Motor neuron (in vitro differentiated cells): ENCODE results near the gene OCA2. TPM values are rescaled to one million over a fixed set of nuclear protein-coding genes. Genes with fewer than 3 reads are reported as not detected.
A peak's percentile ranks its signal among the peaks of the same experiment; 100 is the strongest.

Experiments used
- ATAC-seq, 8 experiments: fragments of 200-7000 bp; cut with Tn5 transposase; replicated peaks in 6 of 8; 2 replicates each; pipeline ENCODE4 v1.8.0; 2021; ENCODE audit warnings: mild to moderate bottlenecking in 8 of 8, moderate library complexity in 8 of 8
- H3K27ac ChIP-seq, 2 donors: fragments of 250-450 bp; sonication (Bioruptor Pico); 2 replicates each; pipeline ENCODE4 v1.9.0; 2021; ENCODE audit warnings: antibody characterized with exemption in 2 of 2, mild to moderate bottlenecking in 2 of 2, moderate library complexity in 1 of 2
- H3K4me1 ChIP-seq, 2 donors: fragments of 250-450 bp; sonication (Bioruptor Pico); replicated peaks in 1 of 2; 2 replicates each; pipeline ENCODE4 v1.6.1; 2021; ENCODE audit warnings: antibody characterized with exemption in 2 of 2, mild to moderate bottlenecking in 2 of 2, moderate library complexity in 1 of 2
- H3K4me3 ChIP-seq, 5 donors: fragments of 250-450 bp; sonication (Bioruptor Pico); 2 replicates each; pipeline ENCODE4 v1.9.0; 2021; ENCODE audit warnings: antibody characterized with exemption in 5 of 5, mild to moderate bottlenecking in 5 of 5, moderate library complexity in 4 of 5
- WGBS, 10 experiments: fragments of 450-650 bp; shearing (Covaris generic); methylation state at CpG; one replicate each; pipeline ENCODE4 v1.0.0; 2022; 5-methylcytosine and 5-hydroxymethylcytosine counted together
- in situ Hi-C, 9 experiments: fragments of 400-800 bp; cut with MboI; loops; one replicate each; pipeline ENCODE4 v1.15.0; 2021; ENCODE audit warnings: low sequenced_read_pairs in 9 of 9, low pct_unique_long_range_greater_than_20kb in 2 of 9; ENCODE audit not compliant: unreplicated experiment in 9 of 9
- total RNA-seq, 8 experiments: library from RNA; unstranded; fragments of 300-600 nt; gene quantifications; 2 replicates each; pipeline versions ENCODE4 v1.2.3 to v1.2.4, GENCODE V29; 2022

OCA2 gene
- total RNA-seq, 8 experiments from 2014 or later = 0.16 to 1.9 (median 0.29) TPM; not detected in 2

DNA sequence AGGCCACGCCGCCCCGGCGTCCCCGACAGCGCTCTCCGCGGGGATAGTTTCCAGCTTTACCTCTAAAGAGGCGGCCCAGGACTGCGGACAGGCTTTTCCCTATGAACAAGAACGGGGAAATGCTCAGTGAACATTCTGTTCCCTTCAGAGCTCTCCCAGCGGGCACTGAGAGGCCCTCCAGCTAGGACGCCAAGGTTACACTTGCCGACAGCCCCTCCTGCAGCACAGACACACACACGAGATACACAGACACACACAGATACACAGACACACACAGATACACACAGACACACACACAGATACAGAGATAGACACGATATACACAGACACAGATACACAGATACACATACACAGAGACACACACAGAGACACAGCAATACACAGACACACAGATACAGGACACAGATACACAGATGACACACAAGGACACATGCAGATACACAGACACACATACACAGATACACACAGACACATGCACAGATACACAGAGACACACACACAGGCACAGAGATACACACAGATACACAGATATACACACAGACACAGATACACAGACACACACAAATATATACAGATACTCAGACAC, 533 bp upstream of the OCA2 start:
- in situ Hi-C loops = loop anchor here in 1 of 9 experiments (25.0 kb wide), 1 partner anchor 1212 kb away; no protein-coding TSS in a partner anchor
- 8 to 40% (median 17%) methylated on average over 1 to 7 of the region's 16 CpGs; no CpG with 5 or more reads in 6 of the 10 experiments for WGBS, 10 experiments
- Histone ChIP-seq H3K27ac (no peak overlapping the region), H3K4me3 (peak overlapping the region in 3 of 5 donors; percentile 6 to 21 (median 17)), H3K4me1 (peaks cover 4 to 8% of the 10 kb centered on the region in 2 donors)
- no peak for ATAC-seq

DNA sequence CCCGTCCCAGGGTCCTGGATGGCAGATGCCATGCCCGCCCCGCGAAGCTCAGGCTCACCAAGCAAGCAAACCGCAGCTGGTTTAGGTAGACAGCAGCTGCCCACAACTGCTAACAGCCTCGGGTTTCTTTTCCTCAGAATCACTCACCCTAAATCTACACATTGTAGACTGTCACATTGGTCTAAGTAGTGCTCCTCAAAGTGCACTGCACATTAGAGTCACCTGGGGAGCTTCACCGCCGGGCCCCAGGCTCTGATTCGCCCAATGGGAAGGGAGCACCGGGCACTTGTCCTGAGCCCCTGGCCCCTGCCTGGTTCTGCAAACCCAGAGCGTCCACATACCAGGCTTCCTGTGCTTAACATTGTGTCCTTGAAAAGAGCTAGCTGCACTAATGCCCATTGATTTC, 752 bp downstream of the OCA2 start:
- H3K4me3 ChIP-seq = no peak overlapping the region
- in situ Hi-C loops = no loop called here
- H3K27ac ChIP-seq = no peak overlapping the region
- ATAC-seq = no peak
- H3K4me1 ChIP-seq = peaks cover 4 to 8% of the 10 kb centered on the region in 2 donors
- 12 to 72% (median 58%) methylated on average over 2 to 8 of the region's 11 CpGs; no CpG with 5 or more reads in 5 of the 10 experiments for WGBS, 10 experiments

DNA sequence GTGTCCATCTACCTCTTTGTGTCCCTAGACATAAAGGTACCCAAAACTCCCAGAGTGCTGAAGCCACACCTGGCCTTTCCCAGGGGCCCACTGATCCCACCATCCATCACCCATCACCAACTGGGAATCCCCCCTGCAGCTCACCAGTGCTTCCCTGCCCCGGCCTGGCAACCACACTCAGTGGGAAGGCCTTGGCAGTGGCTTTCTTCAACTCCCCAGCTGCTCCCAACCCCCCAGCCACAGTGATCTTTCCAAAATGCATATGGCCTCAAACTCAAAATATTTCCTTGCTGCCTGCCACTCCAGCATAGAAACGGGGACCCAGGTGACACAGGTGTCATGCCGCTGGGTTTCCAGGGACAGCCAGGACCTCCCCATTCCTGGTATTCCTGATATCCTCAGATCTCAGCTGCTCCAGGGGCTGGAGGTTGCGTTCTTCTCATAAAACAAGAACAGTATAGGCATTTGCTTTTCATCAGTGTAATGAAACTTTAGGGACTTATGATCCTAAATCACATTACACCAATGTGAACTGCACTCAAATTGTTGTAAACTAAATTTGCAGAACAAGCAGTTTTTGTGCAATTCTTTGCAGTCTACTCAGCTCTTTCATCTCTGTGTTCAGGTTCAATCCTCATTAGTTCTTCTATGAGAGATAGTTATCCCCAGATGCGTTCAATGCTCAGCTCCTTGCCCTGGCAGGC, 1.3 kb downstream of the OCA2 start:
- Histone ChIP-seq H3K4me3 (no peak overlapping the region), H3K4me1 (peaks cover 4 to 8% of the 10 kb centered on the region in 2 donors), H3K27ac (no peak overlapping the region)
- in situ Hi-C loops = no loop called here
- no peak for ATAC-seq
- WGBS, 10 experiments = 71 to 90% (median 81%) methylated on average over 1 to 4 of the region's 5 CpGs; no CpG with 5 or more reads in 3 of the 10 experiments

DNA sequence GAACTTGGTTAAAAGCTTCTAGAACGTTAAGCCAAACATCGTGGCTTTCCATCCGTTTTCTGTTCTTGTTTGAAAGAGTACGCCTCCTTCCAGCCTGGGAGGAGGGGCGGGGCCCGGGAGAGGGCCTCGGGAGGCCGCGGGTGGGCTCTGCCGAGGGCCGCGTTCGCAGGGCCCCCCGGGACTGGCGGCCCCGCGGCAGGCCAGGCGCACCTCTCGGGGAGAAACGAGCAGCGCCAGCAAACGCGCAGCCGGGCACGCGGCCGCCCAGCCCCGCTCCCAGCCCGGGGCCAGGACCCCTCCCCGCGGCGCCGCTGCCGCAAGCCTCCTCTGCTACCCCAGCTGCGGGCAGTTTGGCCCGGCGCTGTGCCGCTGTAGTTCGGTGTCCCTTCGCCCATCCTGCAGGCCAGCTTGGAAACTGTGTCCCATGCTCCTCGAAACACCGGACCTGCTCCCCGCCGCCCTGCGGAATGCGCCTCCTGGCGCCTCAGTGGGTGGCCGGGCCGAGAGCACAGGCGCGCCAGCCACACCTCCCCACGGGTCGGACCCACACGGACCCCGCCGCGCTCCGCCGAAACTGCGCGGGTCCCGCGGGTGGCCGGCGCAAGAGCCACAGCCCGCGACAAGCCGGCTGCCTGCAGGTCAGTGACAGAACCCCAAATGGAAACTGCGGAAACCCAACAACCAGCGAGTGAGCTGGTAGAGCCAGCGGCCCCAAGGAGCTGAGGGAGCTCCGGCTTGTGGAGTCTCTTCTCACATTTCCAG, 2.3 kb downstream of the OCA2 start:
- H3K27ac ChIP-seq = no peak overlapping the region
- H3K4me3 ChIP-seq = peak overlapping the region; percentile 22 to 40 (median 31)
- peak in 5 of 8 experiments; percentile 1 to 19 (median 3) for ATAC-seq
- peaks cover 4 to 8% of the 10 kb centered on the region in 2 donors for H3K4me1 ChIP-seq
- 0 to 27% methylated on average over 1 to 6 of the region's 72 CpGs; no CpG with 5 or more reads in 8 of the 10 experiments for WGBS, 10 experiments
- in situ Hi-C loops = no loop called here

DNA sequence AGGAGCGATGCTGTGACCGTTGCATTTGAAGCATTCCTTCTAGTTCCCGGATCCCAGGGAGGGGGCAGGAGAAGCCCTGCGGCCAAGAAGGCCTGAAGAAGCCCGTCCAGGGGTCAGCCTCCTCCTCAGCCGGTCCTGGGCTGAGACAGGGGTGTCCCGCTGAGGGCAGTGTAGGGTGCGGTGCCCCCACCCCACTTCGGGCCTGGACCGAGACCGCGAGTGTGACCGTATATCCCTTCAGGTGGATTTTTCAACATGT, 2.8 kb downstream of the OCA2 start:
- Histone ChIP-seq H3K4me1 (peaks cover 4 to 8% of the 10 kb centered on the region in 2 donors), H3K4me3 (peak overlapping the region; percentile 22 to 40 (median 31)), H3K27ac (no peak overlapping the region)
- 0 to 9% (median 0%) methylated on average over 1 to 7 of the region's 13 CpGs; no CpG with 5 or more reads in 7 of the 10 experiments for WGBS, 10 experiments
- ATAC-seq = no peak
- in situ Hi-C loops = no loop called here

DNA sequence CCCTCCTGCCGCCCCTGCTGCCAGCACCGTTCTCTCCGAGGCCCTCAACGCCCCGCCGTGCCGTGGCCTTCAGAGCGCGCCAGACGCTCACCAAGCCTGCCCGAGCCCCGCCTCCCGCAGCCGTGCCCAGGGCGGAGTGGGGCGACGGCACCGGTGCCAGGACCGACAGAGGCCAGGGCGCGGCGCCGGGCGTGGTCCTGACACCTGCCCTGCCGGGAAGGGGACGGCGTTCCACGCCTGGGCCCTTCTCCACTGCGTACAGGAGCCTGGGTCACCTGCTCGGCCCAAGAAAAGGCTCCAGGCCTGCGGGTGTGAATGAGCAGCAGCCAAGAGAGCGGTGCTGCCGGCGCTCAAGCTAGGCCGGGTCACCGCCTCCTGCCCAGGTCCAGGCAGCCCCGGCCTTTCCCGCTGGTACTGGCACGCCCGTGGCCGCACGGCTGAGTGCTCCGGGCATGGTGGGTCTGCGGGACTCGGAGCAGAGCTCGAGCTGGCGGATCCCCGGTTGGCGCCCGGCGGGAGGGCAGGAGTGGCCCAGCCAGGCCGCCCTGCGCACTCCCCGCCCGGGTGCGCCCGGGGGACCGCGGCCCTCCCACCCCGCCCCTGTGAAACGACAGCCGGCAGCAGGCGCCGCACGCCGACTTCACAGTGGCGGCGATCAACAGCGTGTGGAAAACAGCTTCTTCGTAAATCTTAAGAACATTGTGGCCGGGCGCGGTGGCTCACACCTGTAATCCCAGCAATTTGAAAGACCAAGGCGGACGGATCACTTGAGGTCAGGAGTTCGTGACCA, 4.2 kb downstream of the OCA2 start:
- H3K4me3 ChIP-seq = peak overlapping the region in 3 of 5 donors; percentile 4 to 40 (median 32)
- in situ Hi-C loops = no loop called here
- H3K27ac ChIP-seq = no peak overlapping the region
- ATAC-seq = peak in 2 of 8 experiments; percentile 2 to 5
- peaks cover 4 to 8% of the 10 kb centered on the region in 2 donors for H3K4me1 ChIP-seq
- 0 to 28% (median 11%) methylated on average over 1 to 25 of the region's 76 CpGs; no CpG with 5 or more reads in 5 of the 10 experiments for WGBS, 10 experiments

DNA sequence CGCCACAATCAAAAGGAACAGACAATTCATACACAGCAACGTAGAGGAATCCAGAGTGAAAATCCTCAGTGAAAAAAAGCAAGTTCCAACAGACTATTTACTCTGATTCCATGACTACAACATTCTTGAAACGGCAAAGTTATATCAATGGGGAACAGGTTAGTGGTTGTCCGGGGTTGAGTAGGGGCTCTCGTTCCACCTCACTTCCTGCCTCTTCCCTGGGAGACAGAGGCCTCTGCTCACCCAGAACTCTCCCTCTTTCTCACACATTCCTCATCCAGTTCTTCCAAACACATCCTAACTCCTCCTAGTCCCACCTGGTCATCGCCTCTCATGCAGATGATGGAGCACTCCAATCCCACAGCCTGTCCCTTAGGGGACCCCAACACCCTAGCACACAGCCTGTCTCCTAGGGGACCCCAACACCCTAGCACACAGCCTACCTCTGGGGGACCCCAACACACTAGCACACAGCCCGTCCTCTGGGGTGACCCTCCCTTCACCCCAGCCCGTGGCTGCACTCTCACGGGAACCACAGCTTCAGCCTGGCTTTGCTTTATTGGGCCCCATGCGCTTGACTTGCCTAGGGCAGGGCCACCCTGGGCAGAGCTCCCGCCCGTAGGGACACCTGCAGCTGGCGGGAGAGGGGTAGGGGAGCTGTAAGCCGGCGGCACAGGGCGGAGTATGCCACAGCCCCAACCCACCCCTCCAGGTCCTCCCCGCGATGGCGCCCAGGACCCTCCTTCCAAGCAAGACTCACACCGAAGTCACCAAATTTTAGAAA, 5.2 kb downstream of the OCA2 start:
- 0 to 100% (median 74%) methylated on average over 1 to 6 of the region's 20 CpGs; no CpG with 5 or more reads in 2 of the 10 experiments for WGBS, 10 experiments
- Histone ChIP-seq H3K4me1 (peaks cover 4 to 8% of the 10 kb centered on the region in 2 donors), H3K4me3 (no peak overlapping the region), H3K27ac (no peak overlapping the region)
- in situ Hi-C loops = no loop called here
- peak in 1 of 8 experiments; percentile 51 for ATAC-seq

GRCh38 chr15:28091313-28091712, 7.8 kb downstream of the OCA2 start:
- peaks cover 0 to 4% of the 10 kb centered on the region in 2 donors for H3K4me1 ChIP-seq
- no peak overlapping the region for H3K4me3 ChIP-seq
- in situ Hi-C loops = no loop called here
- H3K27ac ChIP-seq = no peak overlapping the region
- WGBS, 10 experiments = 74 to 100% (median 90%) methylated on average over 1 to 2 of the region's 2 CpGs; no CpG with 5 or more reads in 5 of the 10 experiments
- no peak for ATAC-seq

DNA sequence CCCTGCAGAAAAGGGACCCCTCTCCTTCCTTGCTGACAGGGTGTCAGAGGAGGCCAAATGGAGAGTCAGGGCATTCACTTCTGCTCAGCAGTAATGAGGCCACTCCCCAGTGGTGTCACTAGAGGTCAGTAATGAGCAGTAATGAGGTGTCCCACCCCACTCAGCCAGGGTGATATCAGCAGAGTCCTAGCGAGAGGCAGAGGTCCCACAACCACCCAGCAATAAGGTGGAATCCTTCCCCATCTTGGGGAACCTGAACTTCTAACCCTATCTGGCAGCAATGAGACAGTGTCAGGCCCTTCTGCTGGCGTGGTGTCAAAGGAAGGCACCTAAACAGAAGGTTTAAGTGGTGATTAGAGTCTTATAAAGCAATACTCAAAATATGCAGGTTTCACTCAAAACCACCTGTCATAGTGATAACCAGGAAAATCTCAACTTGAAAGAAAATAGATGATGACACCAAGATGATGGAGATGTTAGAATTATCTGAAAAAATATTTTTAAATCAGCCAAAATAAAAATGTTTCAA, 12.9 kb downstream of the OCA2 start:
- Histone ChIP-seq H3K27ac (no peak overlapping the region), H3K4me3 (no peak overlapping the region), H3K4me1 (no peaks in the 10 kb centered on the region)
- in situ Hi-C loops = no loop called here
- 0 to 60% (median 13%) methylated on average over 1 to 2 of the region's 2 CpGs; no CpG with 5 or more reads in 3 of the 10 experiments for WGBS, 10 experiments
- ATAC-seq = peak; percentile 53 to 99 (median 83)

DNA sequence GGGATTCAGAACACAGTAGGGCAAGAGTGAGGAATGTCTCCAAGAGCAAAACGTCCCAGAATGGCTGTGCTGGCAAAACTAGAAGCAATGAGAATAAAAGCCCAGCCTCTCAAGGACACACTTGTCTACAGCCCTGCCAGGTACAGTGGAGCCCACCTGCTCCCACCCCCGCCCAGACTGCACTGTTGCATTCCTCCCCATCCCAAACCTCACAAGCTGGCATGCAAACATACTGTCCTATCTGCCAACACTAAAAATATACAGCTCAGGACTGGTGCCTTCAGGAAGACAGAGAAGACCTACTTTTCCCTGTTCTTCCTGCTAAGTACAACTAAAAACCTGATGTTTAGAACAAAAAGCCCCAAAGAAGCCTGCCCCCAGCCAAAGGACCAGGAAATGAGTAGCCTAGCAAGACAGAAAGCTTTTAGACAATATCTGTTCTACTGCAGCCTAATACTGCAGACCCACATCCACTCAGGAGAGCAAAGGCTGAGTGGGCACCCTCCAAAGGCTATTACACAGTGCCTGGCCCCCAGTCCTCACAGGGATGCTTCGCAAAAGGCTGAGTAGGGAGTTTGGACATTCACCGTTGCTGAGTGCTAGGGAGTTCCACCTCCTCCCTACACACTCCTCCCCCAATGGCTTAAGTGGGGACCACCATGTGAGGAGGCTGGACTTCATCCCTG, 13.5 kb downstream of the OCA2 start:
- Histone ChIP-seq H3K4me1 (peaks cover 0 to under 1% of the 10 kb centered on the region in 2 donors), H3K27ac (no peak overlapping the region), H3K4me3 (no peak overlapping the region)
- in situ Hi-C loops = no loop called here
- peak in 3 of 8 experiments; percentile 12 to 45 (median 29) for ATAC-seq
- 0 to 100% (median 60%) methylated on average over 1 to 3 of the region's 4 CpGs; no CpG with 5 or more reads in 5 of the 10 experiments for WGBS, 10 experiments

DNA sequence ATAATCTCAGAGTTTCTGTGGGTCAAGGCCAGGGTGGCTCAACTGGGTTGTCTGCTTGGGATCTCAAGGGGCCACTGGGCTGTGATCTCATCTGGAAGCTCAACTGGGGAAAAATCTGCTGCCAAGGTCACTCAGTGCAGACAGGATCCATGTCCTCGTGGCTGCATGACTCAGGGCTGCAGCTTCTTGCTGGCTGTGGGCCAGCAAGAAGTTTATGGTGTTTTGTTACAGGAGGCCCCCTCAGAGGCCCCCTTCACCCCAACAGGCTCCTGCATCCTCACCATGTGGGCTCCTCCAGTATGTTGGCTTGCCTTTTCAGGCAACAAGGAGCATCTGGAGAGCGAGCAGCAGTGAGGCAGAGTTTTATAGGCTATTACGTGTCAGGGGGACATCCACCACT, 14.6 kb downstream of the OCA2 start:
- WGBS, 10 experiments = 0 to 93% methylated on average over 1 to 3 of the region's 3 CpGs; no CpG with 5 or more reads in 8 of the 10 experiments
- ATAC-seq = no peak
- Histone ChIP-seq H3K4me1 (peaks cover 2 to 3% of the 10 kb centered on the region in 2 donors), H3K4me3 (no peak overlapping the region), H3K27ac (no peak overlapping the region)
- in situ Hi-C loops = no loop called here
